Loucy (cell line): ENCODE results near the gene L2HGDH.

Experiments
- H2AFZ ChIP-seq: fragments of 200-600 bp; sonication (generic); 2 replicates; pipeline ENCODE4 v1.6.0; 2016; ENCODE audit warnings: antibody characterized with exemption, mild to moderate bottlenecking, low read length, moderate library complexity
- H3F3A ChIP-seq: fragments of 200-600 bp; 2 replicates; pipeline ENCODE4 v1.6.0; 2016; ENCODE audit warnings: antibody characterized with exemption, low read depth, mild to moderate bottlenecking
- H3K27me3 ChIP-seq: fragments of 200-600 bp; sonication (generic); 2 replicates; pipeline ENCODE4 v1.6.1; 2014; ENCODE audit warnings: low read length, mild to moderate bottlenecking; ENCODE audit not compliant: insufficient read depth, poor library complexity, severe bottlenecking
- H3K36me3 ChIP-seq: fragments of 200-600 bp; sonication (generic); 2 replicates; pipeline ENCODE4 v1.6.1; 2016; ENCODE audit warnings: low read length; ENCODE audit not compliant: insufficient read depth
- H3K4me1 ChIP-seq: fragments of 200-600 bp; sonication (generic); 2 replicates; pipeline ENCODE4 v1.5.1; 2014; ENCODE audit warnings: low read length, mild to moderate bottlenecking; ENCODE audit not compliant: insufficient read depth, poor library complexity, severe bottlenecking
- H3K4me2 ChIP-seq: fragments of 200-600 bp; sonication (generic); 2 replicates; pipeline ENCODE4 v1.6.0; 2014; ENCODE audit warnings: antibody characterized with exemption, low read length, low read depth, mild to moderate bottlenecking; ENCODE audit not compliant: poor library complexity, severe bottlenecking
- H3K4me3 ChIP-seq: fragments of 200-600 bp; sonication (generic); 2 replicates; pipeline ENCODE4 v1.5.1; 2014; ENCODE audit warnings: low read length, mild to moderate bottlenecking, mixed read lengths; ENCODE audit not compliant: poor library complexity, severe bottlenecking
- H3K79me2 ChIP-seq: fragments of 200-600 bp; sonication (generic); 2 replicates; pipeline ENCODE4 v1.6.1; 2014; ENCODE audit warnings: low read length; ENCODE audit not compliant: insufficient read depth
- H3K9ac ChIP-seq: fragments of 200-600 bp; sonication (generic); 2 replicates; pipeline ENCODE4 v1.6.0; 2014; ENCODE audit warnings: mild to moderate bottlenecking, low read depth, low read length, moderate library complexity; ENCODE audit not compliant: poor library complexity, severe bottlenecking
- H3K9me2 ChIP-seq: fragments of 200-600 bp; sonication (generic); replicated peaks from 2 replicates; pipeline ENCODE4 v1.6.1; 2016; ENCODE audit warnings: low read depth, low read length, mixed read lengths
- H3K9me3 ChIP-seq: fragments of 200-600 bp; sonication (generic); 2 replicates; pipeline ENCODE4 v1.6.1; 2014; ENCODE audit warnings: mild to moderate bottlenecking, antibody characterized with exemption, low read length, low read depth; ENCODE audit not compliant: insufficient read depth
- H4K20me1 ChIP-seq: fragments of 200-600 bp; sonication (generic); 2 replicates; pipeline ENCODE4 v1.6.0; 2014; ENCODE audit warnings: antibody characterized with exemption, low read length, mild to moderate bottlenecking; ENCODE audit not compliant: insufficient read depth, poor library complexity, severe bottlenecking
- CTCF ChIP-seq: fragments of 200-600 bp; sonication (generic); conservative IDR thresholded peaks from 2 replicates; pipeline ENCODE4 v1.5.1; 2014; ENCODE audit warnings: mild to moderate bottlenecking, antibody characterized with exemption, low read length
- EZH2phosphoT487 ChIP-seq: fragments of 200-600 bp; IDR thresholded peaks from 2 replicates; pipeline ENCODE4 v1.6.1; 2018; ENCODE audit warnings: antibody characterized with exemption, mild to moderate bottlenecking, moderate library complexity, borderline replicate concordance

Gene L2HGDH

GRCh38 chr14:50218501-50218900, 93.5 kb downstream of the L2HGDH start:
- Histone ChIP-seq H3K27me3 (no peaks in the 10 kb centered on the region), H2AFZ (no peak overlapping the region), H3K79me2 (peaks cover 88% of the 10 kb centered on the region), H3K4me3 (no peak overlapping the region), H3K36me3 (peaks cover 3% of the 10 kb centered on the region; the same call in 1 of the 2 replicates), H3K4me1 (peaks cover 13% of the 10 kb centered on the region), H3F3A (no peaks in the 10 kb centered on the region), H3K9me3 (no peaks in the 10 kb centered on the region), H3K4me2 (no peak overlapping the region), H3K9me2 (no peaks in the 10 kb centered on the region), H4K20me1 (peaks cover 32% of the 10 kb centered on the region), H3K9ac (no peak overlapping the region)
- TF ChIP-seq EZH2phosphoT487 = no peak
- TF ChIP-seq CTCF = no peak

GRCh38 chr14:50215416-50215815, 96.6 kb downstream of the L2HGDH start:
- Histone ChIP-seq H3K9me3 (no peaks in the 10 kb centered on the region), H3K9ac (no peak overlapping the region), H3K36me3 (no peaks in the 10 kb centered on the region; the same call in 1 of the 2 replicates), H3K9me2 (no peaks in the 10 kb centered on the region), H3K27me3 (no peaks in the 10 kb centered on the region), H4K20me1 (peaks cover 22% of the 10 kb centered on the region), H3K4me3 (no peak overlapping the region), H3K79me2 (peaks cover 79% of the 10 kb centered on the region), H3K4me1 (no peaks in the 10 kb centered on the region), H2AFZ (no peak overlapping the region), H3K4me2 (no peak overlapping the region), H3F3A (peaks cover 2% of the 10 kb centered on the region; the same call in 1 of the 2 replicates)
- TF ChIP-seq CTCF = no peak
- TF ChIP-seq EZH2phosphoT487 = no peak

- Histone ChIP-seq H3K9me3 (no peaks in the 10 kb centered on the region), H3F3A (peaks cover 2% of the 10 kb centered on the region; the same call in 1 of the 2 replicates), H2AFZ (no peak overlapping the region), H3K27me3 (no peaks in the 10 kb centered on the region), H3K4me2 (no peak overlapping the region), H3K4me3 (no peak overlapping the region), H3K9me2 (no peaks in the 10 kb centered on the region), H3K4me1 (no peaks in the 10 kb centered on the region), H3K79me2 (peaks cover 81% of the 10 kb centered on the region), H4K20me1 (peaks cover 24% of the 10 kb centered on the region), H3K36me3 (no peaks in the 10 kb centered on the region; the same call in 1 of the 2 replicates), H3K9ac (no peak overlapping the region)
- TF ChIP-seq EZH2phosphoT487 (no peak), CTCF (no peak)
These were observed 98.2 kb downstream of the L2HGDH start for GRCh38 chr14:50213795-50214194.
